Measurements from ENCODE around the gene SH3TC1.
A peak's percentile ranks its signal among the peaks of the same experiment; 100 is the strongest.

GRCh38 chr4:8168232-8168631 lies 30.9 kb upstream of the SH3TC1 start:
- TF ChIP-seq CTCF (IDR thresholded peaks at IDR 0.05): peak in 1 of 3 experiments; percentile 28
- no peak for TF ChIP-seq POLR2AphosphoS5 (IDR thresholded peaks at IDR 0.05)
- TF ChIP-seq POLR2A (IDR thresholded peaks at IDR 0.05; ENCODE audit: low read depth): no peak

Data from esophagus muscularis mucosa (tissue), 3 donors.